OCI-LY1 (cell line): ENCODE measurements around the gene ZBTB16.

Experiments
- H2AFZ ChIP-seq: fragments of 200-600 bp; sonication (generic), shearing (Covaris generic); 2 replicates; pipeline ENCODE4 v1.6.0; 2014; ENCODE audit warnings: antibody characterized with exemption, mild to moderate bottlenecking, low read length
- H3F3A ChIP-seq: fragments of 200-600 bp; sonication (generic), shearing (Covaris generic); 2 replicates; pipeline ENCODE4 v1.6.0; 2014; ENCODE audit warnings: mild to moderate bottlenecking, antibody characterized with exemption, low read length, moderate library complexity; ENCODE audit not compliant: insufficient read depth
- H3K27ac ChIP-seq: fragments of 200-600 bp; sonication (generic); 2 replicates; pipeline ENCODE4 v1.5.1; 2014; ENCODE audit warnings: low read length, mixed run types, mild to moderate bottlenecking, low read depth; ENCODE audit not compliant: poor library complexity, severe bottlenecking
- H3K27me3 ChIP-seq: fragments of 200-600 bp; sonication (generic); 2 replicates; pipeline ENCODE4 v1.6.0; 2014; ENCODE audit warnings: antibody characterized with exemption, mild to moderate bottlenecking, low read length, moderate library complexity; ENCODE audit not compliant: insufficient read depth
- H3K36me3 ChIP-seq: fragments of 200-600 bp; sonication (generic); 2 replicates; pipeline ENCODE4 v1.6.1; 2014; ENCODE audit warnings: mild to moderate bottlenecking, antibody characterized with exemption, low read length, moderate library complexity, mixed read lengths; ENCODE audit not compliant: insufficient read depth
- H3K4me1 ChIP-seq: fragments of 200-600 bp; sonication (generic); 2 replicates; pipeline ENCODE4 v1.5.1; 2014; ENCODE audit warnings: mild to moderate bottlenecking, low read length, moderate library complexity; ENCODE audit not compliant: insufficient read depth, severe bottlenecking
- H3K4me2 ChIP-seq: fragments of 200-600 bp; sonication (generic), shearing (Covaris generic); 2 replicates; pipeline ENCODE4 v1.6.1; 2014; ENCODE audit warnings: low read length
- H3K4me3 ChIP-seq: fragments of 200-600 bp; sonication (generic); 2 replicates; pipeline ENCODE4 v1.5.1; 2014; ENCODE audit warnings: low read length, low read depth, mild to moderate bottlenecking, mixed read lengths; ENCODE audit not compliant: poor library complexity, severe bottlenecking
- H3K79me2 ChIP-seq: fragments of 200-600 bp; shearing (Covaris generic); 2 replicates; pipeline ENCODE4 v1.6.1; 2016; ENCODE audit warnings: mixed run types, low read length, mixed read lengths; ENCODE audit not compliant: insufficient read depth
- H3K9ac ChIP-seq: fragments of 200-600 bp; sonication (generic), shearing (Covaris generic); 2 replicates; pipeline ENCODE4 v1.6.1; 2014; ENCODE audit warnings: mild to moderate bottlenecking, low read length, mixed read lengths
- H3K9me2 ChIP-seq: fragments of 200-600 bp; sonication (generic), shearing (Covaris generic); 2 replicates; pipeline ENCODE4 v1.6.1; 2014; ENCODE audit warnings: low read depth, mild to moderate bottlenecking, low read length, mixed read lengths
- H3K9me3 ChIP-seq: fragments of 200-600 bp; shearing (Covaris generic); 2 replicates; pipeline ENCODE4 v1.6.1; 2014; ENCODE audit warnings: low read length, mixed read lengths
- H4K20me1 ChIP-seq: fragments of 200-600 bp; sonication (generic), shearing (Covaris generic); 2 replicates; pipeline ENCODE4 v1.6.0; 2016; ENCODE audit warnings: mild to moderate bottlenecking, low read length; ENCODE audit not compliant: insufficient read depth
- CTCF ChIP-seq: fragments of 200-600 bp; sonication (generic), shearing (Covaris generic); IDR thresholded peaks from 2 replicates; pipeline ENCODE4 v1.5.1; 2017; ENCODE audit warnings: mild to moderate bottlenecking, antibody characterized with exemption, low read length, moderate library complexity, mixed read lengths
- EZH2 ChIP-seq: fragments of 200-600 bp; sonication (generic), shearing (Covaris generic); IDR thresholded peaks from 2 replicates; pipeline ENCODE4 v1.8.0; 2017; ENCODE audit warnings: borderline replicate concordance, mixed run types, mild to moderate bottlenecking, antibody characterized with exemption, low read length, moderate library complexity, mixed read lengths

Gene ZBTB16

GRCh38 chr11:114237321-114238280 lies 178.1 kb downstream of the ZBTB16 start:
- H3K4me2 ChIP-seq = no peak overlapping the region
- TF ChIP-seq EZH2 = no peak
- TF ChIP-seq CTCF = no peak

GRCh38 chr11:114239753-114240161 lies 180.2 kb downstream of the ZBTB16 start:
- no peaks in the 10 kb centered on the region for H3K9me3 ChIP-seq
- H4K20me1 ChIP-seq = no peaks in the 10 kb centered on the region
- H3K27ac ChIP-seq = no peak overlapping the region
- H2AFZ ChIP-seq = no peak overlapping the region
- H3K4me2 ChIP-seq = no peak overlapping the region
- no peak overlapping the region for H3K9ac ChIP-seq
- H3K36me3 ChIP-seq = no peaks in the 10 kb centered on the region
- no peak overlapping the region for H3K4me3 ChIP-seq
- H3K4me1 ChIP-seq = no peaks in the 10 kb centered on the region
- no peak for TF ChIP-seq EZH2
- TF ChIP-seq CTCF = no peak
- no peaks in the 10 kb centered on the region for H3K27me3 ChIP-seq
- H3K79me2 ChIP-seq = no peaks in the 10 kb centered on the region
- H3F3A ChIP-seq = no peaks in the 10 kb centered on the region
- H3K9me2 ChIP-seq = no peaks in the 10 kb centered on the region

More at GRCh38 chr11:114237321-114238280, 178.1 kb downstream of the ZBTB16 start:
- no peaks in the 10 kb centered on the region for H3K4me1 ChIP-seq
- no peaks in the 10 kb centered on the region for H3K27me3 ChIP-seq
- no peak overlapping the region for H3K9ac ChIP-seq
- no peak overlapping the region for H3K4me3 ChIP-seq
- H3K36me3 ChIP-seq = no peaks in the 10 kb centered on the region
- H3K9me3 ChIP-seq = no peaks in the 10 kb centered on the region
- no peak overlapping the region for H2AFZ ChIP-seq
- no peak overlapping the region for H3K27ac ChIP-seq
- H3K9me2 ChIP-seq = no peaks in the 10 kb centered on the region
- H4K20me1 ChIP-seq = no peaks in the 10 kb centered on the region
- no peaks in the 10 kb centered on the region for H3K79me2 ChIP-seq
- no peaks in the 10 kb centered on the region for H3F3A ChIP-seq

GRCh38 chr11:114242032-114242431 lies 182.5 kb downstream of the ZBTB16 start:
- H3K9me3 ChIP-seq = no peaks in the 10 kb centered on the region
- no peak overlapping the region for H3K9ac ChIP-seq
- H3K79me2 ChIP-seq = no peaks in the 10 kb centered on the region
- H4K20me1 ChIP-seq = no peaks in the 10 kb centered on the region
- no peak overlapping the region for H3K4me3 ChIP-seq
- H3K4me2 ChIP-seq = no peak overlapping the region
- H3K27ac ChIP-seq = no peak overlapping the region
- no peaks in the 10 kb centered on the region for H3K4me1 ChIP-seq
- no peak for TF ChIP-seq CTCF
- no peak for TF ChIP-seq EZH2
- H3K9me2 ChIP-seq = no peaks in the 10 kb centered on the region
- H3K36me3 ChIP-seq = no peaks in the 10 kb centered on the region
- no peaks in the 10 kb centered on the region for H3F3A ChIP-seq
- H2AFZ ChIP-seq = no peak overlapping the region
- H3K27me3 ChIP-seq = no peaks in the 10 kb centered on the region
